WTC11 (cell line): Measurements from ENCODE around the gene KRTAP4-7. TPM values are rescaled to one million over a fixed set of nuclear protein-coding genes. Genes with fewer than 3 reads are reported as not detected.
"Not testable (repeated sequence)": the region's sequence is repeated elsewhere in the genome, so short reads cannot be mapped to it uniquely, and the experiment has no call there.

ENCODE experiments used
- ATAC-seq: fragments of 200-7000 bp; cut with Tn5 transposase; 2 replicates; pipeline ENCODE4 v1.10.0; 2021; ENCODE audit warnings: mild to moderate bottlenecking, moderate library complexity
- CTCF ChIA-PET: fragments of 300-600 bp; sonication (Branson Sonifier 250); formaldehyde crosslinking; loops from one replicate; lab custom pipeline; 2021; ENCODE audit warnings: antibody characterized with exemption; lab: Charles Lee
- POLR2A ChIA-PET: fragments of 350-600 bp; sonication (Branson Sonifier 250); formaldehyde crosslinking; loops from one replicate; lab custom pipeline; 2021; ENCODE audit warnings: antibody characterized with exemption; lab: Charles Lee
- DNase-seq: peaks from one replicate; pipeline ENCODE4 v3.0.0; 2021; ENCODE audit warnings: low spot score
- H3K27ac Mint-ChIP-seq: 2 replicates; pipeline ENCODE4 v1.8.0; 2021; ENCODE audit warnings: mixed read lengths
- H3K27me3 Mint-ChIP-seq: 2 replicates; pipeline ENCODE4 v1.8.0; 2021; ENCODE audit warnings: low read depth, mild to moderate bottlenecking, moderate library complexity, mixed read lengths
- H3K36me3 Mint-ChIP-seq: 2 replicates; pipeline ENCODE4 v1.8.0; 2021; ENCODE audit warnings: mixed read lengths
- H3K4me1 Mint-ChIP-seq: 2 replicates; pipeline ENCODE4 v1.8.0; 2022; ENCODE audit warnings: mixed read lengths
- H3K4me3 Mint-ChIP-seq: 2 replicates; pipeline ENCODE4 v1.8.0; 2021; ENCODE audit warnings: mild to moderate bottlenecking, moderate library complexity, mixed read lengths
- H3K9me3 Mint-ChIP-seq: 2 replicates; pipeline ENCODE4 v1.8.0; 2021; ENCODE audit warnings: mixed read lengths
- AFF4 ChIP-seq: sonication (generic); formaldehyde crosslinking; IDR thresholded peaks from 2 replicates; pipeline ENCODE4 v1.8.1; 2023; ENCODE audit warnings: mild to moderate bottlenecking, missing genetic modification reagents, borderline replicate concordance
- CREM ChIP-seq: sonication (generic); formaldehyde crosslinking; IDR thresholded peaks from 2 replicates; pipeline ENCODE4 v1.8.1; 2022; ENCODE audit warnings: mild to moderate bottlenecking, missing genetic modification reagents, moderate library complexity
- FOXK1 ChIP-seq: sonication (generic); formaldehyde crosslinking; IDR thresholded peaks from 2 replicates; pipeline ENCODE4 v1.8.0; 2022; ENCODE audit warnings: mild to moderate bottlenecking, moderate library complexity, missing genetic modification reagents
- IRF2 ChIP-seq: sonication (generic); formaldehyde crosslinking; IDR thresholded peaks from 2 replicates; pipeline ENCODE4 v1.8.0; 2022; ENCODE audit warnings: low read depth, missing genetic modification reagents, borderline replicate concordance
- MAX ChIP-seq: sonication (generic); formaldehyde crosslinking; IDR thresholded peaks from 2 replicates; pipeline ENCODE4 v1.8.0; 2022; ENCODE audit warnings: mild to moderate bottlenecking, missing genetic modification reagents
- MYBL2 ChIP-seq: sonication (generic); formaldehyde crosslinking; IDR thresholded peaks from 2 replicates; pipeline ENCODE4 v1.8.1; 2023; ENCODE audit warnings: mild to moderate bottlenecking, moderate library complexity, missing genetic modification reagents
- NFATC4 ChIP-seq: fragments of 250-450 bp; sonication (Bioruptor Pico); IDR thresholded peaks from 2 replicates; pipeline ENCODE4 v1.9.0; 2021; ENCODE audit warnings: mild to moderate bottlenecking
- NFE2L1 ChIP-seq: sonication (generic); formaldehyde crosslinking; IDR thresholded peaks from 2 replicates; pipeline ENCODE4 v1.8.1; 2023; ENCODE audit warnings: missing genetic modification reagents
- PRDM15 ChIP-seq: sonication (generic); formaldehyde crosslinking; IDR thresholded peaks from 2 replicates; pipeline ENCODE4 v1.8.0; 2022; ENCODE audit warnings: missing genetic modification reagents
- ZNF317 ChIP-seq: sonication (generic); formaldehyde crosslinking; IDR thresholded peaks from 2 replicates; pipeline ENCODE4 v1.8.1; 2023; ENCODE audit warnings: low read depth, mild to moderate bottlenecking, moderate library complexity, missing genetic modification reagents, borderline replicate concordance
- total RNA-seq: library from RNA; stranded (reverse); gene quantifications from 3 replicates; pipeline ENCODE4 v1.2.3, GENCODE V29; 2021
- TF ChIP-seq, protein P1 (sequence below): fragments of 250-450 bp; sonication (Bioruptor Pico); IDR thresholded peaks from 2 replicates; pipeline ENCODE4 v2.1.2; 2022; ENCODE audit warnings: mild to moderate bottlenecking, moderate library complexity
- TF ChIP-seq, protein P2 (sequence below): sonication (generic); formaldehyde crosslinking; IDR thresholded peaks from 2 replicates; pipeline ENCODE4 v1.8.1; 2023; ENCODE audit warnings: mild to moderate bottlenecking, missing genetic modification reagents, moderate library complexity
- TF ChIP-seq, protein P3 (sequence below): sonication (generic); formaldehyde crosslinking; IDR thresholded peaks from 2 replicates; pipeline ENCODE4 v1.8.1; 2023; ENCODE audit warnings: mild to moderate bottlenecking, missing genetic modification reagents

Gene KRTAP4-7
- total RNA-seq, 1 experiment from 2014 or later = not detected

DNA sequence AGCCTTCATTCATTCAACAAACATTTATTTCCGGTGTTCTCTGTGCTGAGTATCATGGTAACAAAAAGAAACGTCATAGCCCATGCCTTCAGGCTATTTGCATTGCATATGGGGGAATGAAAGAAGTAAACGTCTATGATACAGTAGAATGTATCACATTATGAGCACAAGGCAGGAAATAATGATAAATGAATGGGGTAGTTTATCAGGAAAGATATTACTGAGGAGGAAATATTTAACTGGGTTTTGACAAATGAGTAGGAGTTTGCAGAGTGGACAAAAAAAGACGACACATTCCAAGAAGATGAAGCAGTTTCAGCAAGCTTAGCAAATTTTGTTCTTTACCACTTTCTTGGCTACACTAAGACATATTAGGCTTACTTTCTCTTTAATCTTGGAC is 1.3 kb upstream of the KRTAP4-7 start:
- Mint-ChIP-seq H3K4me3 (no peak overlapping the region), H3K27ac (no peak overlapping the region), H3K27me3 (no peaks in the 10 kb centered on the region; the same call in 1 of the 2 replicates), H3K9me3 (peaks cover 15% of the 10 kb centered on the region), H3K4me1 (peaks cover 9% of the 10 kb centered on the region), H3K36me3 (no peaks in the 10 kb centered on the region)
- DNase-seq (no peak), ATAC-seq (no peak)
- TF ChIP-seq CREM (CRISPR knock-in tag) = no peak
- TF ChIP-seq MAX (CRISPR knock-in tag) = no peak
- no peak for TF ChIP-seq AFF4 (CRISPR knock-in tag)
- TF ChIP-seq, protein P1, sequence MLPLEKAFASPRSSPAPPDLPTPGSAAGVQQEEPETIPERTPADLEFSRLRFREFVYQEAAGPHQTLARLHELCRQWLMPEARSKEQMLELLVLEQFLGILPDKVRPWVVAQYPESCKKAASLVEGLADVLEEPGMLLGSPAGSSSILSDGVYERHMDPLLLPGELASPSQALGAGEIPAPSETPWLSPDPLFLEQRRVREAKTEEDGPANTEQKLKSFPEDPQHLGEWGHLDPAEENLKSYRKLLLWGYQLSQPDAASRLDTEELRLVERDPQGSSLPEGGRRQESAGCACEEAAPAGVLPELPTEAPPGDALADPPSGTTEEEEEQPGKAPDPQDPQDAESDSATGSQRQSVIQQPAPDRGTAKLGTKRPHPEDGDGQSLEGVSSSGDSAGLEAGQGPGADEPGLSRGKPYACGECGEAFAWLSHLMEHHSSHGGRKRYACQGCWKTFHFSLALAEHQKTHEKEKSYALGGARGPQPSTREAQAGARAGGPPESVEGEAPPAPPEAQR (CRISPR knock-in tag) = no peak
- TF ChIP-seq IRF2 = no peak
- TF ChIP-seq ZNF317 (CRISPR knock-in tag) = no peak
- no peak for TF ChIP-seq PRDM15 (CRISPR knock-in tag)
- no peak for TF ChIP-seq NFE2L1 (CRISPR knock-in tag)
- TF ChIP-seq NFATC4 (CRISPR knock-in tag) = no peak
- no peak for TF ChIP-seq MYBL2 (CRISPR knock-in tag)
- TF ChIP-seq, protein P2, sequence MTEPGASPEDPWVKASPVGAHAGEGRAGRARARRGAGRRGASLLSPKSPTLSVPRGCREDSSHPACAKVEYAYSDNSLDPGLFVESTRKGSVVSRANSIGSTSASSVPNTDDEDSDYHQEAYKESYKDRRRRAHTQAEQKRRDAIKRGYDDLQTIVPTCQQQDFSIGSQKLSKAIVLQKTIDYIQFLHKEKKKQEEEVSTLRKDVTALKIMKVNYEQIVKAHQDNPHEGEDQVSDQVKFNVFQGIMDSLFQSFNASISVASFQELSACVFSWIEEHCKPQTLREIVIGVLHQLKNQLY (CRISPR knock-in tag) = no peak
- TF ChIP-seq, protein P3, sequence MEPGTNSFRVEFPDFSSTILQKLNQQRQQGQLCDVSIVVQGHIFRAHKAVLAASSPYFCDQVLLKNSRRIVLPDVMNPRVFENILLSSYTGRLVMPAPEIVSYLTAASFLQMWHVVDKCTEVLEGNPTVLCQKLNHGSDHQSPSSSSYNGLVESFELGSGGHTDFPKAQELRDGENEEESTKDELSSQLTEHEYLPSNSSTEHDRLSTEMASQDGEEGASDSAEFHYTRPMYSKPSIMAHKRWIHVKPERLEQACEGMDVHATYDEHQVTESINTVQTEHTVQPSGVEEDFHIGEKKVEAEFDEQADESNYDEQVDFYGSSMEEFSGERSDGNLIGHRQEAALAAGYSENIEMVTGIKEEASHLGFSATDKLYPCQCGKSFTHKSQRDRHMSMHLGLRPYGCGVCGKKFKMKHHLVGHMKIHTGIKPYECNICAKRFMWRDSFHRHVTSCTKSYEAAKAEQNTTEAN = no peak
- no peak for TF ChIP-seq FOXK1 (CRISPR knock-in tag)
- POLR2A ChIA-PET = no interaction called here
- CTCF ChIA-PET = no interaction called here

- H3K27me3 Mint-ChIP-seq, H3K36me3 Mint-ChIP-seq, POLR2A ChIA-PET, H3K4me3 Mint-ChIP-seq, DNase-seq, ATAC-seq, H3K9me3 Mint-ChIP-seq, H3K27ac Mint-ChIP-seq, CTCF ChIA-PET: not testable (repeated sequence)
- H3K4me1 Mint-ChIP-seq = peaks cover 17% of the 10 kb centered on the region
Measured at GRCh38 chr17:41083427-41083826, 523 bp upstream of the KRTAP4-7 start.

GRCh38 chr17:41088760-41089352 is 4.9 kb downstream of the KRTAP4-7 start:
- not testable (repeated sequence) for H3K27me3 Mint-ChIP-seq

More at GRCh38 chr17:41088760-41089352, 4.9 kb downstream of the KRTAP4-7 start:
- H3K27ac Mint-ChIP-seq, DNase-seq, ATAC-seq, CTCF ChIA-PET, POLR2A ChIA-PET, H3K4me3 Mint-ChIP-seq: not testable (repeated sequence)
- H3K9me3 Mint-ChIP-seq = peaks cover 26% of the 10 kb centered on the region
- peaks cover 25% of the 10 kb centered on the region for H3K36me3 Mint-ChIP-seq
- H3K4me1 Mint-ChIP-seq = peaks cover 23% of the 10 kb centered on the region
